ENCODE data around the gene IL18R1.
A peak's percentile ranks its signal among the peaks of the same experiment; 100 is the strongest.

The IL18R1 gene

GRCh38 chr2:102387763-102388546 is 32.4 kb downstream of the IL18R1 start:
- no peak for DNase-seq (ENCODE audit: low read depth in 2 of 3, low spot score in 1 of 3)

GRCh38 chr2:102391565-102391964 is 36.0 kb downstream of the IL18R1 start:
- DNase-seq (ENCODE audit: low read depth in 2 of 3, low spot score in 1 of 3) = peak in 1 of 3 donors; percentile 59

DNA sequence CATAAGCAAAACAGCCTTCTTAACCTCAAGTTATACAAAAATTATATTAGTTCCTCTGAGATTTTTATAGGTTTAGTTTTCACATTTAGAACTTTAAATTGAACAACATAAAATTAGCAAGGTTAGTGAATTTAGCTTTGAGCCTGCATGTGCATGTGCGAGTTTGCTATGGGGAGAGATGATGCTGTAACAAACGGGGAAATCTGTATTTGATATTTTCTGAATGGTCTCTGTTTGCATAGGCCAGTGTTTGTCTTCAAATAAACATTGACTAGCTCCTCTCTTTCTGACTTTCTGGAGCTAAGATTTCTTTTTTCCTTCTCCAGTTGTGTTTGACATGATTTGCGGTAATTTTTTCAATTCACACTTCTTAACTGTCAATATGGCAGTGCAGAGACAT is 36.5 kb downstream of the IL18R1 start:
- no peak for DNase-seq (ENCODE audit: low read depth in 2 of 3, low spot score in 1 of 3)

DNA sequence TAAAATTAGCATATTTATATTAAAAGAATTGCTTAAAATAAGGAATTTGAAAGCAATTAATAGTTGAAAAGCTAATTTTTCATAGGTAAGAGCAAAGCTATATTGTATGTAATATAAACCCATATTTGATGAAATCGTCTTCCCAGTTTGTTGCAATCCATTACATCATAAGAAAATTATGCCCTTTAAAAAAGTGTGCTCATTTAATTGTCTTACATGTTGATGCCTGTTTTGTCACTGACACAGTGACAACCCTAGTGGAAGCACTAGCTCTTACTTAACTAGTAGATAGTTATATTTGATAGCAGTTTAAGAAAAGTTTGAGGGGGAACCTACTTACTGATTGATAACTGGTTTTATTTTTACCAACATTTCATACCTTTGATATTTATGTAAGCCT is 37.3 kb downstream of the IL18R1 start:
- no peak for DNase-seq (ENCODE audit: low read depth in 2 of 3, low spot score in 1 of 3)

- no peak for DNase-seq (ENCODE audit: low read depth in 2 of 3, low spot score in 1 of 3)
Measured at GRCh38 chr2:102396012-102396411, 40.4 kb downstream of the IL18R1 start.

DNA sequence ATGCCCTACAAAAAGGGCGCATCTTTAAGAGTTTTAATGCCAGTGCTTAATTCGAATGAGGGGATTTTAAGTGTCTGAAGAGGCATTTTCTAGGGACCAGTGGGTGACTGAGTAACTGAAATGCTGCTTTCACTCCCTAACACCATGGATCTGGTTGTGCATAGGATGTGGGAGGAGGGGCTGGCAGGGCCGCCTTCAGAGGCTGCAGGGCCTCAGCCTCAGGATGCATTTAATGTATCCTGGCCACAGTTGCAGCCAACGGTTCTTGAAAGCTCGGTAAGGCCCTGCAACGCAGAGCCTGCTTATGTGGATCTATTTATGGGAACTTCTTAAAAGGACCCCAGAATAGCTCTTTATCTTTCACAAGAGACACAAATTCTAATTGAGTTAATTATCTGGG is 41.6 kb downstream of the IL18R1 start:
- no peak for DNase-seq (ENCODE audit: low read depth in 2 of 3, low spot score in 1 of 3)

- no peak for DNase-seq (ENCODE audit: low read depth in 2 of 3, low spot score in 1 of 3)
Measured at GRCh38 chr2:102399499-102400141, 44.0 kb downstream of the IL18R1 start.

GRCh38 chr2:102401456-102401855 is 45.9 kb downstream of the IL18R1 start:
- no peak for DNase-seq (ENCODE audit: low read depth in 2 of 3, low spot score in 1 of 3)

DNA sequence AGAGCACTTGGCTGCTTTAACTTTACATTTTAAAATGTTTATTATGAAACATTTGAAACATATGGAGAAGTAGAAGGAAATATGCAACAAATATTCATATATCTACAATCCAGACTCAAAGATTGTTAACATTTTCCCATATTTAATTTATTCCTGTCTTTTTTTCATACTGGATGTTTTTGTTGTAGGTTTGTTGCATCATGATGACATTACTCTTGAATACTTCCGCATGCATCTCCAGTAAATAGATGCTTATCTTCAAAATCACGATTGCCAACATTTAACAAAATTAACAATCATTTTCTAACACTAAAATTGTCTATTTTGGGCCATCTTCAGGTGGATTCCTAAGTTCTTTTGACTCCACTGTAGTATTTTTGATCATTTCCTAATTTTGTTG is 46.3 kb downstream of the IL18R1 start:
- no peak for DNase-seq (ENCODE audit: low read depth in 2 of 3, low spot score in 1 of 3)

GRCh38 chr2:102410952-102411351 is 55.4 kb downstream of the IL18R1 start:
- no peak for DNase-seq (ENCODE audit: low read depth in 2 of 3, low spot score in 1 of 3)

DNA sequence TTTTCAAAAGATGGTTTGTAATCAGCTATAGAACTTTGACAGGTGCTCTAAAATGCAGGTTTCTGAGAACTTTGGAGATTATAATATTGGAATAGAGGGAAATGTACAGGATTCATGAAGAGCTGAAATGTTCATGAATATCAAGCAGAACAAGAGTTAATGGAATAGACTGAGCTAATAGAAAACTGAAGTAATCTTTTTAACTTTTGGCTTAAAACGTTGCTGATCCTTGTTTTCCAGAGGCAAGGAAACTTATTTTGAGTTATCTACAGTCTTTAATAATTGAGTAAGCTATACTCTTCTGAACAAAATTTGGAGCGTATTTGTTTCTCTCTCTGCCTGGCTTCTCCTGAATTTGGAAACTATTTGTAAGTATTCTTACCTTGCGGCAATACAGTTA is 56.6 kb downstream of the IL18R1 start:
- DNase-seq (ENCODE audit: low read depth in 2 of 3, low spot score in 1 of 3) = no peak

GRCh38 chr2:102417946-102418345 is 62.4 kb downstream of the IL18R1 start:
- DNase-seq (ENCODE audit: low read depth in 2 of 3, low spot score in 1 of 3) = no peak

- DNase-seq (ENCODE audit: low read depth in 2 of 3, low spot score in 1 of 3) = no peak
Measured at GRCh38 chr2:102418421-102418961, 62.9 kb downstream of the IL18R1 start.

GRCh38 chr2:102420290-102420689 is 64.7 kb downstream of the IL18R1 start:
- DNase-seq (ENCODE audit: low read depth in 2 of 3, low spot score in 1 of 3) = no peak

DNA sequence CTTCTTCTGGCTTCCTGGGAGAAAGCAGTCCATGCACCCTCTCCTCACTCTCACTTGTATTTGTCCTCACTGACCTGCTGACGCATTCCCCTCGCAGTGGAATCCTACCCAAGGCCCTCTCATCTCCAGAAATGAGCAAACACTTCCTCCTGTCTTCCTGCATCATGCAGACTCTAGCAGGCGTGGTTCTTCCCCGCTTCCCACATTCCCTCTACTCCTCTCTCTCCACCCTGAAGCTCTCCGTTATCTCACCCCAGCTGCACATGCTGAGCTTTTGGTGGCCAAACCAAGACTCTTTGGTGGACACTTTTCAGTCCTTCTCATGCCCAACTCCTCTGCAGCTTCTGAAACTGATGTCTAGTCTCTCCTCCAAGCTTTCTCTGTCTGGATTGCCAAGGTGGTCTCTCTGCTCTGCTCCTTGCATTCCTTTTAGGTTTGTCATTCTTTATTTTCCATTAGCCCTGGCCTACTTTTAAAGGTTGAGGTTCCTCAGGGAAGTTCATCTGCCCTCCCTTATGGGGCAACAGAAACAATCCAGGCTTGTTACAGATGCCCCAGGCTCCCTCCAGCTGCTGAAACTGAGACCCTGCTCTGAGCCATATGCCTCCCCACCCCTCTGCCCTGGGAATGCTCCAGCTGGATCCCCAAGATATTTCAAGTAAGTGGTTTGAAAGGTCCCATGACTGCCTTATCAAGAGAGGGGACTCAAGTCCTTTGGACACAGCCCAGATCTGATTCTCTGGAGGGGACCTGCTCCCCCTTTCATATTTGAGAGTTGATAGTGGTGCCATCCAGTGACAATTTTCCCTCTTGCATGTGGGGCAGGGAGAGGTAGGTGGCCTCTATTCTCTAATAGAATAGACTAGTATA is 66.5 kb downstream of the IL18R1 start:
- DNase-seq (ENCODE audit: low read depth in 2 of 3, low spot score in 1 of 3) = no peak

- no peak for DNase-seq (ENCODE audit: low read depth in 2 of 3, low spot score in 1 of 3)
Measured at GRCh38 chr2:102422910-102423309, 67.3 kb downstream of the IL18R1 start, which contains the start of gene IL18RAP. TSS of gene IL18RAP (plus strand) at chr2:102423160. CDS start at chr2:102423278, 118 bp downstream.

- no peak for DNase-seq (ENCODE audit: low read depth in 2 of 3, low spot score in 1 of 3)
Measured at GRCh38 chr2:102423368-102423767, 67.8 kb downstream of the IL18R1 start.

DNA sequence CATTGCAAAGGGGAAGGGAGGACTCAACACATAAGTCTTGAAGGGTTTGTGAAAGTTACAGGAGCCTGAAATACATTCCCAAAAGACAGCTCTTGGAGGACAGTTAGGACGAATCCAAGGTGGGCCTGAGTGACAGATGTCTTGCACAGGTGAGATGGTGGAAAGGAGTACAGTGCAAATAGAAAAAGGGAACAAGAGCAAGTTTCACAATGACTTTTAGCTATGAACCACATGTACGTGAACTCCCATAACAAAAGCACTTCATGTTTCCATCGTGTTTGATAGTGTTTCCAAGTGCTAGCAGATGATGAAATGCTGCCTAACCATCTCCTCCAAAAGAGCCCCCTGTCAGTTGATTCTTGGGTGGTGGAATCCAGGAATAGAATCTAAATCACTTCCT is 69.2 kb downstream of the IL18R1 start:
- DNase-seq (ENCODE audit: low read depth in 2 of 3, low spot score in 1 of 3) = no peak

DNA sequence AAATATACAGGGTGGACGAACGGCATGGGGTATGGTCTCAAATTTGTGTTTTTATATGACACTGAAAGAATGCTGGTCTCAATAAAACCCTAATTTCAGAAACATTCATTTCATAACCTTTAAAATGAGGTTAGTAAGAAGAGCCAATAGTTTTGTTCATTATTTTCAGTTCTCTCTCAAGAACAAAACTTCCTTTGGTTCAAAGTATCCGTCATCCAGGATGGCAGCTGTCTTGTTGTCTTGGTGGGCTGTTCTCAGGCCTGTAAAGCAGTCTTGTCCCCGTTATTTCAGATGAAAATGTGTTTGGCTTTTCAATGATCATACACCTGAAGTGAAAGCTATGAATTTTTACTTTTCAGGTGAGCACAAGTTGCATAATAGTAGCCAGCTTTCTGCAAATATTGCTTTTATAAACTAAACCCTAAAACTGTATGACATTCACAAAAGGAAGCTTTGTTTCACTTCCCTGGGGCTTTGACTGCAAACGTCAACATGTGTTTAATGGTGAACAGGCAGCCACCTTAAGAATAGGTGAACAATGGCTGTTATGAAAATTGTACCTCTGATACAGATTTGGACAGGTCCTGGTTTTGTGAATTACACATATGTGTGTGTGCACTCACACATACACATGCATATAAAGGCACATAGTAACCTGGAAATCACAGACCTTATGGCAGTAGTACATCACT is 70.0 kb downstream of the IL18R1 start:
- no peak for DNase-seq (ENCODE audit: low read depth in 2 of 3, low spot score in 1 of 3)

- no peak for DNase-seq (ENCODE audit: low read depth in 2 of 3, low spot score in 1 of 3)
Measured at GRCh38 chr2:102427249-102427648, 71.7 kb downstream of the IL18R1 start.

- no peak for DNase-seq (ENCODE audit: low read depth in 2 of 3, low spot score in 1 of 3)
Measured at GRCh38 chr2:102428573-102428972, 73.0 kb downstream of the IL18R1 start.
